ENCODE data around the gene ZNF638.

DNA sequence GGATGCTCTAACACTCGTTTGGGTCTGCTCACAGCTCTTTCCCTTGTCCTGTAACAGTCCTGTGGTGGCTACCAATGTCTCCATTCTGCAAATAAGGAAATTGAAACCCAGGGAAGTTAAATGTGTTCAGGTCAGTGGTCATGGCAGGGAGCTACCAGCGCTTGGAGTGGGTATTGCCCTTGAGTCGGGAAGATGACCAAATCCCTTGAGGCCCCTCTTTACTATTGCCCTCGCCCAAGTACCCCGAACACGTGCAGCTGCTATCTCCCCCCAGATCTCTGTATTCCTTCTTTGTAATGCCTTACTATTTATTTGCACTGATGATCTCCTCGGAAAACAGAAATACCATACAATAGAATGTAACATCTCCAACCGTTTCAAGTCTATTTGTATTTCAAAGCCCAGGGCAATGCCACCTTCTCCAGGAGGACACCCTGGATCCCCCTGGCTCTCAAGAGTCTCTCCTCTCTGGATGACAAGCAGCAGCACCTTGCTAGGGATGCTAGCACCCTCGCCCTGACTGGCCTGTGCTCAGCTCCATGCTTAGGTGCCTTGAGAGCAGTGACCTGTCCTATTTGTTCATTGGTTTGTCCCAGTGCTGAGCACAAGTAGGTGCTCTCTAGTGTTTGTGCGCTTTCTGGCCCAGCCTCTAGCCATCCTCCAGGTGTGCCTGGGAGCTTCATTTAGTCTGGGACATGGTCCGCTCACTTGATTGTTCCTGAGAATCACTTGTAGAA lies 136.9 kb downstream of the ZNF638 start:
- TF ChIP-seq, protein P1, sequence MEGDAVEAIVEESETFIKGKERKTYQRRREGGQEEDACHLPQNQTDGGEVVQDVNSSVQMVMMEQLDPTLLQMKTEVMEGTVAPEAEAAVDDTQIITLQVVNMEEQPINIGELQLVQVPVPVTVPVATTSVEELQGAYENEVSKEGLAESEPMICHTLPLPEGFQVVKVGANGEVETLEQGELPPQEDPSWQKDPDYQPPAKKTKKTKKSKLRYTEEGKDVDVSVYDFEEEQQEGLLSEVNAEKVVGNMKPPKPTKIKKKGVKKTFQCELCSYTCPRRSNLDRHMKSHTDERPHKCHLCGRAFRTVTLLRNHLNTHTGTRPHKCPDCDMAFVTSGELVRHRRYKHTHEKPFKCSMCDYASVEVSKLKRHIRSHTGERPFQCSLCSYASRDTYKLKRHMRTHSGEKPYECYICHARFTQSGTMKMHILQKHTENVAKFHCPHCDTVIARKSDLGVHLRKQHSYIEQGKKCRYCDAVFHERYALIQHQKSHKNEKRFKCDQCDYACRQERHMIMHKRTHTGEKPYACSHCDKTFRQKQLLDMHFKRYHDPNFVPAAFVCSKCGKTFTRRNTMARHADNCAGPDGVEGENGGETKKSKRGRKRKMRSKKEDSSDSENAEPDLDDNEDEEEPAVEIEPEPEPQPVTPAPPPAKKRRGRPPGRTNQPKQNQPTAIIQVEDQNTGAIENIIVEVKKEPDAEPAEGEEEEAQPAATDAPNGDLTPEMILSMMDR (IDR thresholded peaks at IDR 0.05; ENCODE audit: insufficient read depth, low read length, poor library complexity, severe bottlenecking): no peak
- no peak for TF ChIP-seq EZH2phosphoT487 (conservative IDR thresholded peaks at IDR 0.05; ENCODE audit: low read length)
